Suprapubic skin (tissue), 4 donors: ENCODE results near the gene CPOX.

ENCODE experiments used
- EP300 ChIP-seq: sonication (generic); formaldehyde crosslinking; IDR thresholded peaks from one replicate; pipeline ENCODE4 v1.6.1; 2017; ENCODE audit warnings: antibody characterized with exemption
- POLR2AphosphoS5 ChIP-seq, 3 donors: sonication (generic); formaldehyde crosslinking; IDR thresholded peaks; one replicate each; pipeline ENCODE4 v1.6.1; 2017; ENCODE audit warnings: antibody characterized with exemption in 3 of 3
- TF ChIP-seq, protein P1 (sequence below), 2 donors: fragments of 200-600 bp in 1 of 2; fragments of 450-650 bp in 1 of 2; sonication (generic) in 1 of 2; IDR thresholded peaks; one replicate each; pipeline ENCODE4 v1.5.1; 2016 to 2019; ENCODE audit warnings: antibody characterized with exemption in 2 of 2, mild to moderate bottlenecking in 1 of 2, moderate library complexity in 1 of 2

GRCh38 chr3:98532275-98532637 lies 61.2 kb downstream of the CPOX start:
- TF ChIP-seq, protein P1, sequence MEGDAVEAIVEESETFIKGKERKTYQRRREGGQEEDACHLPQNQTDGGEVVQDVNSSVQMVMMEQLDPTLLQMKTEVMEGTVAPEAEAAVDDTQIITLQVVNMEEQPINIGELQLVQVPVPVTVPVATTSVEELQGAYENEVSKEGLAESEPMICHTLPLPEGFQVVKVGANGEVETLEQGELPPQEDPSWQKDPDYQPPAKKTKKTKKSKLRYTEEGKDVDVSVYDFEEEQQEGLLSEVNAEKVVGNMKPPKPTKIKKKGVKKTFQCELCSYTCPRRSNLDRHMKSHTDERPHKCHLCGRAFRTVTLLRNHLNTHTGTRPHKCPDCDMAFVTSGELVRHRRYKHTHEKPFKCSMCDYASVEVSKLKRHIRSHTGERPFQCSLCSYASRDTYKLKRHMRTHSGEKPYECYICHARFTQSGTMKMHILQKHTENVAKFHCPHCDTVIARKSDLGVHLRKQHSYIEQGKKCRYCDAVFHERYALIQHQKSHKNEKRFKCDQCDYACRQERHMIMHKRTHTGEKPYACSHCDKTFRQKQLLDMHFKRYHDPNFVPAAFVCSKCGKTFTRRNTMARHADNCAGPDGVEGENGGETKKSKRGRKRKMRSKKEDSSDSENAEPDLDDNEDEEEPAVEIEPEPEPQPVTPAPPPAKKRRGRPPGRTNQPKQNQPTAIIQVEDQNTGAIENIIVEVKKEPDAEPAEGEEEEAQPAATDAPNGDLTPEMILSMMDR (IDR thresholded peaks at IDR 0.05) = no peak
- TF ChIP-seq POLR2AphosphoS5 (IDR thresholded peaks at IDR 0.05) (no peak), EP300 (no peak)
